Measurements from ENCODE around the gene SDCBP2.

Gene SDCBP2

GRCh38 chr20:1309439-1309847, 19.5 kb downstream of the SDCBP2 start:
- Histone ChIP-seq H3K27me3 (no peaks in the 10 kb centered on the region), H3K36me3 (peaks cover 0 to 40% (median 19%) of the 10 kb centered on the region in 3 donors), H3K27ac (no peak overlapping the region), H3K4me3 (no peak overlapping the region), H3K4me1 (peaks cover 0 to 11% (median 7%) of the 10 kb centered on the region in 4 donors), H3K9me3 (no peaks in the 10 kb centered on the region)
- TF ChIP-seq CTCF (IDR thresholded peaks at IDR 0.05) = no peak
- intact Hi-C loops (cut with DNase I; ENCODE audit: low total_unique reads) = no loop called here
- DNase-seq = no peak

- H3K4me1 ChIP-seq = peaks cover 0 to 7% (median 6%) of the 10 kb centered on the region in 4 donors
- no peak overlapping the region for H3K4me3 ChIP-seq
- no peaks in the 10 kb centered on the region for H3K9me3 ChIP-seq
- no peaks in the 10 kb centered on the region for H3K27me3 ChIP-seq
- no peak overlapping the region for H3K27ac ChIP-seq
- no peak for TF ChIP-seq CTCF (IDR thresholded peaks at IDR 0.05)
- no peak for DNase-seq
- intact Hi-C loops (cut with DNase I; ENCODE audit: low total_unique reads) = no loop called here
- peaks cover 0 to 46% (median 19%) of the 10 kb centered on the region in 3 donors for H3K36me3 ChIP-seq
These were observed 20.2 kb downstream of the SDCBP2 start for GRCh38 chr20:1308702-1309095.

GRCh38 chr20:1308067-1308701, 20.8 kb downstream of the SDCBP2 start:
- no peak overlapping the region for H3K27ac ChIP-seq
- no peaks in the 10 kb centered on the region for H3K27me3 ChIP-seq
- H3K36me3 ChIP-seq = peaks cover 0 to 51% (median 19%) of the 10 kb centered on the region in 3 donors
- H3K9me3 ChIP-seq = no peaks in the 10 kb centered on the region
- TF ChIP-seq CTCF (IDR thresholded peaks at IDR 0.05) = no peak
- peaks cover 0 to 2% (median 2%) of the 10 kb centered on the region in 4 donors for H3K4me1 ChIP-seq
- intact Hi-C loops (cut with DNase I; ENCODE audit: low total_unique reads) = no loop called here
- no peak overlapping the region for H3K4me3 ChIP-seq
- no peak for DNase-seq

- DNase-seq = no peak
- H3K4me1 ChIP-seq = no peaks in the 10 kb centered on the region
- intact Hi-C loops (cut with DNase I; ENCODE audit: low total_unique reads) = no loop called here
- no peaks in the 10 kb centered on the region for H3K9me3 ChIP-seq
- no peaks in the 10 kb centered on the region for H3K27me3 ChIP-seq
- peaks cover 0 to 54% (median 19%) of the 10 kb centered on the region in 3 donors for H3K36me3 ChIP-seq
- no peak overlapping the region for H3K4me3 ChIP-seq
- H3K27ac ChIP-seq = no peak overlapping the region
- TF ChIP-seq CTCF (IDR thresholded peaks at IDR 0.05) = no peak
These were observed 21.4 kb downstream of the SDCBP2 start for GRCh38 chr20:1307571-1307971.

- H3K4me1 ChIP-seq = no peaks in the 10 kb centered on the region
- intact Hi-C loops (cut with DNase I; ENCODE audit: low total_unique reads) = no loop called here
- H3K27ac ChIP-seq = no peak overlapping the region
- no peak overlapping the region for H3K4me3 ChIP-seq
- no peaks in the 10 kb centered on the region for H3K9me3 ChIP-seq
- DNase-seq = no peak
- peaks cover 0 to 54% (median 19%) of the 10 kb centered on the region in 3 donors for H3K36me3 ChIP-seq
- no peak for TF ChIP-seq CTCF (IDR thresholded peaks at IDR 0.05)
- H3K27me3 ChIP-seq = no peaks in the 10 kb centered on the region
These were observed 21.8 kb downstream of the SDCBP2 start for GRCh38 chr20:1307171-1307570.

Data from tibial artery (tissue), 4 donors.